GM12892 (cell line): ENCODE results near the gene MAN1A1.
"Not testable (repeated sequence)": the region's sequence is repeated elsewhere in the genome, so short reads cannot be mapped to it uniquely, and the experiment has no call there.

ENCODE experiments used
- DNase-seq: peaks from one replicate; pipeline ENCODE4 v3.0.0; 2011; ENCODE audit not compliant: insufficient read length
- FAIRE-seq: peaks from 2 replicates; lab custom pipeline; 2011; peaks lifted over from hg19 to GRCh38; lab: Jason Lieb, UNC
- POLR2A ChIP-seq: IDR thresholded peaks from 2 replicates; pipeline ENCODE4 v1.6.1; 2011; ENCODE audit warnings: low read depth, low read length, control low read depth
- POLR2AphosphoS5 ChIP-seq: IDR thresholded peaks from 2 replicates; pipeline ENCODE4 v1.6.1; 2011; ENCODE audit warnings: low read depth, low read length, control low read depth
- TAF1 ChIP-seq: IDR thresholded peaks from 2 replicates; pipeline ENCODE4 v1.6.1; 2011; ENCODE audit warnings: low read depth, mild to moderate bottlenecking, control low read depth, low read length, borderline replicate concordance

The MAN1A1 gene

DNA sequence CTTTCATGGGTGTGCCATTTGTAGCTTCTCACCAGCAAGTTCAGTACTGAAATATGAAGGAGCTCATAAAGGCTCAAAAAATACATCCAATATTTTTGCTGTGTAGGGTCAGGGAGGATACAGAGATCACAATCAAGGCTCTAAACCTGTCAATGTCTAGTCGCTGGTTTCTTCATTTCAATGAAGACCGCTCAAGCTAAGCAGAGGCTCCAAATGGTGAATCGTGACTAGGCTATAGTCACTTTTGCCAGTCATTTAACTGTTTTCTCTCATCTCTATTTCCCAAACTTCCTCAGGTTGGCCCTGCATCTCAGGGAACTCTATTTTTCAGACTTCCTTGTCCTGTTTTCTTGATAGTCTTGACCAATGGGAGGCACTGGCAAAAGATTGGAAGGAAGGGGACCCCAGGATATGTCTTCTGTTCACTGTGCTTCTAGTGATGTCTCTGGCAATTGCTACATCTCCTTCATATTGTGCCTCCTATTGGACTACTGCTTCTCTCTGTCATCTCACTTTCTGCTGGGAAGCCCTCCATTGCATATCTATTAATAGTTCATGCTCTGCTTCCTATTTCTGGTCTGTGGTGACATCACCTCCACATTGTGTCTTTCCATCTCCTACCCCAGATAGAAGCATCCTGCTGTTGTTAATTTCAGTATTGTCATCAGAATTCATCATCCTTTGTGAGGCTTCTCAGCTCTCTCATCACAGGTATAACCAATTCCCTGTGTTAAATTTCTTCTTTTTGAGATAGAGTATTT, 183.4 kb downstream of the MAN1A1 start:
- TF ChIP-seq TAF1 (no peak), POLR2A (no peak), POLR2AphosphoS5 (no peak)
- no peak for FAIRE-seq
- no peak for DNase-seq

GRCh38 chr6:119163006-119163405, 186.6 kb downstream of the MAN1A1 start:
- FAIRE-seq (no peak), DNase-seq (no peak)
- TF ChIP-seq POLR2AphosphoS5, result no peak
- TF ChIP-seq TAF1, result no peak
- TF ChIP-seq POLR2A, result no peak

DNA sequence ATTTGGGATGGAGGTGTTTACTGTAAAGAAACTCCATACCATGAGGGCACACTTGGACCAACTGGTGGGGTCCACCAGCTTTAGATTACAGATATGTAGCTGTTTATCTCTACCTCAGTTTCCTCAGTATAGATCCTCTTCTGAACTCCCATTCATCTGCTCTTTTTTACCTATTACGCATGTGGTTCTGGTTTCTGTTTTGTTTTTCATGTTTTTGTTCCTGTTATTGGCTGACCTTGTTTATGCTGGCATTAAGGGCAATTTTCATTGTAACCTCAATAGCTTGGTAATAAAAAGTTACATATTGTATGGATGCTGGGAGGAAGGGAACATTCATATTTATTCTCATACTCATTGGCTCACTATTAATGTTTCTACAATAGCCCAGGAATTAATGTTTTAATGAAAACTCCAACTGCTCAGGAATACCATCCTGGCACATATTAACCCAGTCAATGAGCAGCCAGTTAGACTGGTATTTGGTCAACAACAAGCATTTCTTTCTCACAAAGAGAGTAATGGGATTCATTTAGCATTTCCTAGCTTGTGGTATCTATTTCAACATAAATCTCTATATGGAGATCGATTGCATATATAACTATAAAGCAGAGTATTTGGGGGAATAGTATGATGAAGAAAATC, 187.3 kb downstream of the MAN1A1 start:
- TF ChIP-seq POLR2AphosphoS5 (no peak), POLR2A (no peak), TAF1 (no peak)
- DNase-seq (no peak), FAIRE-seq (no peak)

DNA sequence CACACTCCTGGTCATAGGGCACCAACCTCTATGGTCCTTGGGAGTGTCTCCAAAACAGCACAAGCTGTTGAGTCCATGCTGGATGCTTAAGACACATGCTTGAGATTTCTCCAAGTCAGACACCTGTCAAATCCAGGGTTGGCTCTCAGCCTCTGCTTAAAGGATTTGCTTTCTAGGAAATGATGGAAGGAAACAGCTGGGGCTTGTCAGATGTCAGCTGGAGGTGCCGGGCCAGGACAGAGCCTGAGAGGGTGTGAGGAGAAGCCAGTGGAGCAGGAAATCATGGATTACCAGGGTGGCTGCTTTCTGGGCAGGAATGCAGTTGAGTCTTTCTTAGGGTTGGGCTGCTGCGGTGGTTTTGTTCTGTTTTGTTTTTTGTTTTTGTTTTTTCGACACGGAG, 188.1 kb downstream of the MAN1A1 start:
- TF ChIP-seq TAF1 (no peak), POLR2A (no peak)
- FAIRE-seq (no peak), DNase-seq (no peak)

GRCh38 chr6:119160911-119161310, 188.7 kb downstream of the MAN1A1 start:
- DNase-seq (no peak), FAIRE-seq (no peak)
- TF ChIP-seq POLR2AphosphoS5, result no peak
- no peak for TF ChIP-seq POLR2A
- no peak for TF ChIP-seq TAF1

- DNase-seq (no peak), FAIRE-seq (no peak)
- TF ChIP-seq POLR2A, result no peak
- TF ChIP-seq TAF1, result no peak
- TF ChIP-seq POLR2AphosphoS5, result no peak
Observed at GRCh38 chr6:119158057-119158848, 191.3 kb downstream of the MAN1A1 start.

DNA sequence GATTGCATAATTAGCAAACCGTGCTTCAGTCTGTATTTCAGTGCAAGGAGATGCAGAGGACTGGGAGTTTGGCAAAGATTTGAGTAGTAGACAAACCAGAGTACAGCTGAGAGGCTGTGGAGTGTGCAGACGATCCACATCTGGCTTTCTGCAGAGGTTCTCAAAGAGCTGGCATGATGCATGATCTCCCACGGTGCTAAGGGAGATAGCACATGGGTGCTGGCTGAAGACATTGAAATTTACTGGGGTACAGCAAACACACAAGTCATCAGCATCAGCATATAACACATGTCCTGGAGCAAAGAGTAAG, 192.1 kb downstream of the MAN1A1 start:
- DNase-seq, result no peak
- TF ChIP-seq POLR2AphosphoS5, result no peak
- no peak for TF ChIP-seq TAF1
- no peak for TF ChIP-seq POLR2A
- no peak for FAIRE-seq

GRCh38 chr6:119156757-119157505, 192.6 kb downstream of the MAN1A1 start:
- FAIRE-seq, result no peak
- no peak for TF ChIP-seq POLR2A
- TF ChIP-seq TAF1, result no peak
- no peak for TF ChIP-seq POLR2AphosphoS5
- DNase-seq, result no peak

DNA sequence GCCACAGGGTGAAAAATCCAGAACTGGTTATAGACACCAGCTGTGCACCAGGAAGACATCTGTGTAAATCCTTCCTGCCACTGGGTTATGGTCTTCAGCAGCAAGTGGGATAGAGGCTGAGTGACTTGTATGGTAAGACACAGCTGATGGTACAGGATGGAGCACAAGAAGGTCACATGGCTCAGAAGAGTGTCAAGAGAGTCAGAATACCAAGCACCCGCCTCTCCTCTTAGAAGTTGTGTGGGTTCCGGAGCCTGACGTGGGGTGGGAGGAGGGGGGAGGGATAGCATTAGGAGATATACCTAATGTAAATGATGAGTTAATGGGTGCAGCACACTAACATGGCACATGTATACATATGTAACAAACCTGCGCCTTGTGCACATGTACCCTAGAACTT, 193.5 kb downstream of the MAN1A1 start:
- DNase-seq, FAIRE-seq: not testable (repeated sequence)

DNA sequence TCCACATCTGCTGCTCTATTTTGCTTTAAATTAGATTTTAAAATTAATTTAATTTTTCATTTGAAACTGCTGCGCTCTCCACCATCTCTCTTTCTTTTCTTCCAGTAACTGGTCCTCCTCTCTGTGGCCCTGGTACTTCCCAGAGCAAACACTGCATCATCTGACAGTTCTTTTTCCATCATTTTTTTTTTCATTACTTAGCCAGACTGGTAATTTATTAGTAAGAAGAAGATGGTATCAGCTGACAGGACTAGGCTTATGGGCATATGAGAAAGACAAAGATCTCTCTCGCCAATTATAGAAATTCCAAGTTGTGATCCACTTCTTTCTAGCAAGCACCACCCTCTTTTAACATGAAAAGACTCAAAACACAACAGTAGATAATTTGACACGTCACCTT, 197.4 kb downstream of the MAN1A1 start:
- DNase-seq (no peak), FAIRE-seq (no peak)
- TF ChIP-seq TAF1 (no peak), POLR2AphosphoS5 (no peak), POLR2A (no peak)

DNA sequence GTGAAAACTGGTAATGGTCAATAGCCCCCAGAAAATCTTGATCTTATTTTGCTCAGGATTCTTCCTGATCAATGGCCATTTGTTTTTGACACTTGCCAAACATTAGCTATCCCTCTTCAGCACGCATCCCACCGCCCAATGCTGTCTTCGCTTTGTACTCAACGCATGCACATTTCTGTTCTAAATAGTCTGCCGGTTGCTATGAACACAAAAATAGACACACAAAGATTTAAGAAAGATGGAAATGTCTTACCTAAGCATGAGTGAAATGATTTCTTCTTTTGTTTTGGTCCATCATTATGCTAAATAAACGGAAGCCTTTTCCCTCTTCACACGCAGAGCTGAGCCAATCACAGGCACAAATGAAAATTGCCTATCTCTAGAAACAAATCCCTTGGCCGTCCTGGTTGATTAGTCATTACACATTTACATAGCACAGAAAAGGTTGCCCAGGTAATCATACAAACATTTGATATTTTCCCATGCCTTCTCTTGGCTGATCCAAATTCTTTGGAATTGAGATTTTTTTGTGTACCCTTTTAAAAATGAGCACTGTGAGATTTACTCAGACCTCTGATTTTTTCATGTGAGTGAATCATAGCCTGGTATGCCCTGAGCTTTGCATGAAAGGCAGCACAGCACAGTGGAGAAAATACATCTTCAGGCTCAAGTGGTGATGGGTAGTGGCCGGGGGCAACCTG, 200.6 kb downstream of the MAN1A1 start:
- DNase-seq, result no peak
- no peak for TF ChIP-seq TAF1
- no peak for TF ChIP-seq POLR2AphosphoS5
- no peak for TF ChIP-seq POLR2A
- FAIRE-seq, result no peak
